GM12864 (cell line): ENCODE measurements around the gene HERC3.

ENCODE experiments used
- DNase-seq: peaks from one replicate; pipeline ENCODE4 v3.0.0-alpha.2; 2011; ENCODE audit warnings: low read depth
- H3K4me3 ChIP-seq: 2 replicates; pipeline ENCODE4 v1.5.1; 2011; ENCODE audit warnings: mild to moderate bottlenecking, low read depth, low read length, control low read depth
- CTCF ChIP-seq: IDR thresholded peaks from 2 replicates; pipeline ENCODE4 v1.5.1; 2011; ENCODE audit warnings: low read depth, mild to moderate bottlenecking, moderate library complexity, low read length, control low read depth, inconsistent platforms; ENCODE audit errors: missing control alignments

The HERC3 gene

DNA sequence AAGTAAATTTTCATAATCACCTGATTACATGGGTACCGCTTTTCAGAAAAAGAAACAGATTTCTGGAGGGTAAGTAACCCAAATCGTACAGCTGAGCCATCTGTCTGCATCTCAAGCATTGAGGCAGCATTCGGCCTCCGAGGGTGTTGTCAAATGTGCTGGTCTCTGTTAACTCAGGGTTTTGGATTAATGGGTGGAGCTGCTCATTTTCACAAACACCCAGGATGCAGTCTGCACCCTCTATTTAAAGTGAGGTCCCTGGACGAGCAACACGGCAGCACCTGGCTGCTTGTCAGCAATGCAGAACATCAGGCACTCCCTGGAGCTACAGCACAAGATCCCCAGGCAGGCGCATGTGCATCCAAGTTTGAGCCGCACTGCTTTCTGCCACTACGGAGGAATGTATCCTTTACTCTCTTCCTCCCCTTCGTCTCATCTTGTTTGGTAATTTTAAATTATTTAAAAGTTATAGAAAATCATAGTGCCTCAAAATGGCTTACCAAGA lies 130.0 kb downstream of the HERC3 start:
- DNase-seq = no peak
- no peak for TF ChIP-seq CTCF
- no peak overlapping the region for H3K4me3 ChIP-seq

GRCh38 chr4:88722828-88723227 lies 130.5 kb downstream of the HERC3 start:
- no peak for DNase-seq
- no peak overlapping the region for H3K4me3 ChIP-seq
- no peak for TF ChIP-seq CTCF

DNA sequence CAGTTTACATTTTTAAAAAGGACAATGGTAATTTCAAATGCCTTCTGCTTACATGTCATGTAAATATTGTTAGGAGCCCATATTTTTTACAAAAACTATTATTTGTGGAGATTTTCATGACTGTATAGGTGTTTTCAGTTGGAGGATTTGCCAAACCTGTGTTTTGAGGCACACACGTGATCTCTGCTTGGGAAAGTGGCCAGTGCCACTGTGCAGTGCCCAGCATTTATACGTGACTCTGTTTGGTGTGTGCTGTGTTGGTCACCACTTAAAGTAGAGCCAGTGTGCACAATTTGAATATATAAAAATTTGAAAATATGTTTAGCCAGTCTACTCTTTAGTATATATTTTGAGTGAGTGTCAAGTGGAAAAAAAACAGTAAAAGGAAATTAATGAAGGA lies 132.1 kb downstream of the HERC3 start:
- DNase-seq = no peak
- no peak for TF ChIP-seq CTCF
- H3K4me3 ChIP-seq = no peak overlapping the region

DNA sequence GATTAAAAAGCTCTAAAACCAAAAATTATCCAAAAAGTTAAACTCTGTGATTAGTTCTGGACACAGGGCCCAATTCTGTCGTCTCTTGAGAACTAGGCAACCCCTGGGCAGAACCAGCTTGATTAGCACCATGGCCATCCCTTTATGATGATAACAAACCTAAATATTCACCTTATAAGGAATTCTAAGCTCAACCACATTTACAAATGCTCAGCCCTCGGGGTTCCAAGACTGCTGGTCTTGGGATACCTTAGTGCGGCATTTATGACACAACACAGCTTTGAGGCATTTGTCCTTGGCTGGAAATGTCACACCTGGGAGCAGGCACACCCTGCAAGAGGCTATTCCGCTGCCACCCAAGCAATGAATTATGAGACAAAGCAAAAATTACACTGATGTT lies 132.9 kb downstream of the HERC3 start:
- no peak overlapping the region for H3K4me3 ChIP-seq
- no peak for DNase-seq
- no peak for TF ChIP-seq CTCF

DNA sequence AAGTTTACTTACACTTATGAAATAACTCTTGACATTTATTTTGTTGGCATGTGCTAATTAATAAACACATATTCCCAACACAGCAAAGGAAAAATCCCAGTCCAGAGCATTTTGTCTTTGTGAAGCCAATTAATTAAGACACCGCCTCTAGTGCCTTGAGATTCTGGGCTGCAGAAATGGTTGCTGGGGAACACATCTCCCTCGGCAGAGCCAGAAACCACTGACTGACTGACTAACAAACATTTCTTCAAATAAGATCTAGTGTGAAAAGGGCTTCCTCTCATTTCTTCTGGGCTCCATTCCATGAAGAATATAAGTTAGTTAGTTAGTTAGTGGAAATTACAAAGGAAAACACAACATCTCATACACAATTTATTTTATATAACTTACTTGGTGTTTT lies 133.7 kb downstream of the HERC3 start:
- H3K4me3 ChIP-seq = no peak overlapping the region
- no peak for DNase-seq
- no peak for TF ChIP-seq CTCF

DNA sequence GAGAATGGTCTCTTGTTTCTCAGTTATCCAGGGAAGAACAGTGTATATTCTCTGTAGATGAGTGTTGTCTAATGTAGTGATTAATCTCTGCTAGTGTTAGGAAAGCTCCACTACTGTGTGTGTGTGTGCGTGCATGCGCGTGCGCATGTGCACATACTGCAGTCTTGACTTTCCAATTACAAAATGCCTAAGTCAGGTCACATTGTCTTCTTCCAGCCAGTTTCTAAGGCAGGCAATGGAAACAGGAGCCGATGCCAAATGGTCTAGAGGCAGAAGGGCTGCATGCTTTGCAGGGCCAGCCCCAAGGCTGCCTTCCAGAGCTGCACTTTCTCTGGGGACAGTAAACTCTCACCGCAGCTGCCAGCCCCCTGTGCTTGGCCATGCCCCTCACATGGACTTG lies 135.9 kb downstream of the HERC3 start:
- TF ChIP-seq CTCF = no peak
- DNase-seq = no peak
- no peak overlapping the region for H3K4me3 ChIP-seq

GRCh38 chr4:88729146-88729760 lies 137.0 kb downstream of the HERC3 start:
- DNase-seq = no peak
- no peak for TF ChIP-seq CTCF
- no peak overlapping the region for H3K4me3 ChIP-seq
